ENCODE data around the gene KCNIP4.

DNA sequence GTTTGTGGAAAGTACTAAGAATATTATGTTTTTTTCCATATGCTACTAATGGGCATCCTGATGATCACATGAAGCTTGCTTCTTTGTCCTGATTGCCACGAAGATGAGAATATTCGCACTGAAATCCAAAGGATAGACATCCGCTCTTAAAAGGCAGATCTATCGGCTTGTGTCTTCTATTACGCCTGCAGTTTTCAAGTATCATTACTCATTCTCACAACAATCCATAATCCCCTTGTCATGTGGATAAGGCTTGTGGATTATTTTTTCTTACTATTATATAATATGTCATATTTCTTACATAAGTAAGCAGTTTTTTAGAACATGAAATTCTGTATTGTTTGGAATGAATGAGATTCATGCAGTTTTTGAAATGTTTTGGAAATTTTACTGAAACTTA lies 62.8 kb downstream of the KCNIP4 start:
- TF ChIP-seq, protein P1, sequence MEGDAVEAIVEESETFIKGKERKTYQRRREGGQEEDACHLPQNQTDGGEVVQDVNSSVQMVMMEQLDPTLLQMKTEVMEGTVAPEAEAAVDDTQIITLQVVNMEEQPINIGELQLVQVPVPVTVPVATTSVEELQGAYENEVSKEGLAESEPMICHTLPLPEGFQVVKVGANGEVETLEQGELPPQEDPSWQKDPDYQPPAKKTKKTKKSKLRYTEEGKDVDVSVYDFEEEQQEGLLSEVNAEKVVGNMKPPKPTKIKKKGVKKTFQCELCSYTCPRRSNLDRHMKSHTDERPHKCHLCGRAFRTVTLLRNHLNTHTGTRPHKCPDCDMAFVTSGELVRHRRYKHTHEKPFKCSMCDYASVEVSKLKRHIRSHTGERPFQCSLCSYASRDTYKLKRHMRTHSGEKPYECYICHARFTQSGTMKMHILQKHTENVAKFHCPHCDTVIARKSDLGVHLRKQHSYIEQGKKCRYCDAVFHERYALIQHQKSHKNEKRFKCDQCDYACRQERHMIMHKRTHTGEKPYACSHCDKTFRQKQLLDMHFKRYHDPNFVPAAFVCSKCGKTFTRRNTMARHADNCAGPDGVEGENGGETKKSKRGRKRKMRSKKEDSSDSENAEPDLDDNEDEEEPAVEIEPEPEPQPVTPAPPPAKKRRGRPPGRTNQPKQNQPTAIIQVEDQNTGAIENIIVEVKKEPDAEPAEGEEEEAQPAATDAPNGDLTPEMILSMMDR (IDR thresholded peaks at IDR 0.05), result no peak
- no peak for TF ChIP-seq POLR2A (IDR thresholded peaks at IDR 0.05)
